ENCODE measurements around the gene IFNA7.
"Not testable (repeated sequence)": the region's sequence is repeated elsewhere in the genome, so short reads cannot be mapped to it uniquely, and the experiment has no call there.

The IFNA7 gene

GRCh38 chr9:21202105-21202504, at the start of gene IFNA7:
Gene IFNA7 (minus strand): TSS chr9:21202205. CDS start chr9:21202165, 40 bp downstream.
- not testable (repeated sequence) for DNase-seq (ENCODE audit: low read depth in 2 of 3, low spot score in 2 of 3)

- no peak for DNase-seq (ENCODE audit: low read depth in 2 of 3, low spot score in 2 of 3)
Measured at GRCh38 chr9:21251638-21252037, 49.6 kb upstream of the IFNA7 start.

GRCh38 chr9:21251190-21251589, 49.2 kb upstream of the IFNA7 start:
- no peak for DNase-seq (ENCODE audit: low read depth in 2 of 3, low spot score in 2 of 3)

- no peak for DNase-seq (ENCODE audit: low read depth in 2 of 3, low spot score in 2 of 3)
Measured at GRCh38 chr9:21244836-21245235, 42.8 kb upstream of the IFNA7 start.

- DNase-seq (ENCODE audit: low read depth in 2 of 3, low spot score in 2 of 3) = no peak
Measured at GRCh38 chr9:21239911-21240310, 37.9 kb upstream of the IFNA7 start, which contains the start of gene IFNA14. Gene IFNA14 (minus strand): TSS chr9:21240005. CDS start chr9:21239935, 70 bp downstream.

- DNase-seq (ENCODE audit: low read depth in 2 of 3, low spot score in 2 of 3) = not testable (repeated sequence)
Measured at GRCh38 chr9:21236360-21236714, 34.3 kb upstream of the IFNA7 start.

- not testable (repeated sequence) for DNase-seq (ENCODE audit: low read depth in 2 of 3, low spot score in 2 of 3)
Measured at GRCh38 chr9:21235468-21236359, 33.7 kb upstream of the IFNA7 start.

GRCh38 chr9:21234153-21234687, 32.2 kb upstream of the IFNA7 start:
- DNase-seq (ENCODE audit: low read depth in 2 of 3, low spot score in 2 of 3) = no peak

GRCh38 chr9:21233258-21233657, 31.3 kb upstream of the IFNA7 start:
- no peak for DNase-seq (ENCODE audit: low read depth in 2 of 3, low spot score in 2 of 3)

- DNase-seq (ENCODE audit: low read depth in 2 of 3, low spot score in 2 of 3) = no peak
Measured at GRCh38 chr9:21228122-21228521, 26.1 kb upstream of the IFNA7 start, which contains the start of gene IFNA17. Gene IFNA17 (minus strand): TSS chr9:21228222. CDS start chr9:21228173, 49 bp downstream.

- not testable (repeated sequence) for DNase-seq (ENCODE audit: low read depth in 2 of 3, low spot score in 2 of 3)
Measured at GRCh38 chr9:21217211-21217610, 15.2 kb upstream of the IFNA7 start, which contains the start of gene IFNA16. Gene IFNA16 (minus strand): TSS chr9:21217311. CDS start chr9:21217305, 6 bp downstream.

- not testable (repeated sequence) for DNase-seq (ENCODE audit: low read depth in 2 of 3, low spot score in 2 of 3)
Measured at GRCh38 chr9:21213411-21214326, 11.7 kb upstream of the IFNA7 start.

- not testable (repeated sequence) for DNase-seq (ENCODE audit: low read depth in 2 of 3, low spot score in 2 of 3)
Measured at GRCh38 chr9:21212160-21212559, 10.2 kb upstream of the IFNA7 start.

GRCh38 chr9:21210782-21211181, 8.8 kb upstream of the IFNA7 start:
- DNase-seq (ENCODE audit: low read depth in 2 of 3, low spot score in 2 of 3) = not testable (repeated sequence)

GRCh38 chr9:21210311-21210710, 8.3 kb upstream of the IFNA7 start:
- no peak for DNase-seq (ENCODE audit: low read depth in 2 of 3, low spot score in 2 of 3)

- not testable (repeated sequence) for DNase-seq (ENCODE audit: low read depth in 2 of 3, low spot score in 2 of 3)
Measured at GRCh38 chr9:21207043-21207442, 5.0 kb upstream of the IFNA7 start, which contains the start of gene IFNA10. Gene IFNA10 (minus strand): TSS chr9:21207143. CDS start chr9:21207097, 46 bp downstream.

GRCh38 chr9:21205204-21205603, 3.2 kb upstream of the IFNA7 start:
- DNase-seq (ENCODE audit: low read depth in 2 of 3, low spot score in 2 of 3) = no peak

- not testable (repeated sequence) for DNase-seq (ENCODE audit: low read depth in 2 of 3, low spot score in 2 of 3)
Measured at GRCh38 chr9:21194867-21195776, 6.9 kb downstream of the IFNA7 start.

GRCh38 chr9:21187487-21187886, 14.5 kb downstream of the IFNA7 start, which contains the start of gene IFNA4:
Gene IFNA4 (minus strand): TSS chr9:21187587. CDS start chr9:21187531, 56 bp downstream.
- not testable (repeated sequence) for DNase-seq (ENCODE audit: low read depth in 2 of 3, low spot score in 2 of 3)
